ENCODE measurements around the gene EMID1.

DNA sequence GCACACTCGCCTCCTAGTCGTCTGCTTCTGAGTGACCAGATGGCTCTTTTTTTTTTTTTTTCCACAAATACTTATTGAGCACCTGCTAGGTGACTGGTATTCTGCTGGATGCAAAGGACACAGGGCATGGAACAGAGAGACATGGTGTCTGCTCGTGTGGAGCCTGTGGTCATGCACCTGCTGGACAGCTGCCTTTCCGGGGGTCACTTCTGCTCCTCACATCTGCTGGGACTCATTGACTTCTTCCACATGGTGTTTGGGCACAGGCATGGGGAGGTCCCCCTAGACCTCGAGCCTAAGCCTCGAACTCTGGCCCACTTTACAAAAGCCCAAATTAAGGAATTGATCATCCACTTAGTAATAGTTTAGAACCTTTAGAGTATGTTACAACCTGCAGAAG is 39.5 kb upstream of the EMID1 start:
- TF ChIP-seq POLR2A (IDR thresholded peaks at IDR 0.05) = no peak
- TF ChIP-seq, protein P1, sequence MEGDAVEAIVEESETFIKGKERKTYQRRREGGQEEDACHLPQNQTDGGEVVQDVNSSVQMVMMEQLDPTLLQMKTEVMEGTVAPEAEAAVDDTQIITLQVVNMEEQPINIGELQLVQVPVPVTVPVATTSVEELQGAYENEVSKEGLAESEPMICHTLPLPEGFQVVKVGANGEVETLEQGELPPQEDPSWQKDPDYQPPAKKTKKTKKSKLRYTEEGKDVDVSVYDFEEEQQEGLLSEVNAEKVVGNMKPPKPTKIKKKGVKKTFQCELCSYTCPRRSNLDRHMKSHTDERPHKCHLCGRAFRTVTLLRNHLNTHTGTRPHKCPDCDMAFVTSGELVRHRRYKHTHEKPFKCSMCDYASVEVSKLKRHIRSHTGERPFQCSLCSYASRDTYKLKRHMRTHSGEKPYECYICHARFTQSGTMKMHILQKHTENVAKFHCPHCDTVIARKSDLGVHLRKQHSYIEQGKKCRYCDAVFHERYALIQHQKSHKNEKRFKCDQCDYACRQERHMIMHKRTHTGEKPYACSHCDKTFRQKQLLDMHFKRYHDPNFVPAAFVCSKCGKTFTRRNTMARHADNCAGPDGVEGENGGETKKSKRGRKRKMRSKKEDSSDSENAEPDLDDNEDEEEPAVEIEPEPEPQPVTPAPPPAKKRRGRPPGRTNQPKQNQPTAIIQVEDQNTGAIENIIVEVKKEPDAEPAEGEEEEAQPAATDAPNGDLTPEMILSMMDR (IDR thresholded peaks at IDR 0.05) = no peak
